ENCODE measurements around the gene LHX1. TPM values are rescaled to one million over a fixed set of nuclear protein-coding genes. Genes with fewer than 3 reads are reported as not detected.

The LHX1 gene
- total RNA-seq, 6 donors from 2014 or later: not detected

- Histone ChIP-seq H3K4me1 (no peaks in the 10 kb centered on the region), H3K27me3 (no peaks in the 10 kb centered on the region), H3K36me3 (no peaks in the 10 kb centered on the region), H3K27ac (no peak overlapping the region), H3K4me3 (no peak overlapping the region), H3K9me3 (no peaks in the 10 kb centered on the region)
- no peak for ATAC-seq (ENCODE audit: low FRiP score in 2 of 2)
- DNase-seq: peak in 1 of 2 donors; percentile 60
- 82 to 84% methylated on average over 5 to 7 of the region's 7 CpGs for WGBS, 2 donors
- TF ChIP-seq POLR2A (IDR thresholded peaks at IDR 0.05): no peak
- TF ChIP-seq POLR2AphosphoS5 (IDR thresholded peaks at IDR 0.05): no peak
- TF ChIP-seq CTCF (IDR thresholded peaks at IDR 0.05): no peak
- no peak for TF ChIP-seq EP300 (IDR thresholded peaks at IDR 0.05)
Observed at GRCh38 chr17:36900160-36900512, 37.1 kb upstream of the LHX1 start.

- 45 to 63% methylated on average over 2 to 14 of the region's 14 CpGs for WGBS, 2 donors
- Histone ChIP-seq H3K4me3 (no peak overlapping the region), H3K27ac (no peak overlapping the region), H3K9me3 (no peaks in the 10 kb centered on the region), H3K36me3 (no peaks in the 10 kb centered on the region), H3K4me1 (no peaks in the 10 kb centered on the region), H3K27me3 (no peaks in the 10 kb centered on the region)
- no peak for DNase-seq
- peak in 1 of 2 donors; percentile 42 for ATAC-seq (ENCODE audit: low FRiP score in 2 of 2)
- no peak for TF ChIP-seq EP300 (IDR thresholded peaks at IDR 0.05)
- no peak for TF ChIP-seq POLR2AphosphoS5 (IDR thresholded peaks at IDR 0.05)
- TF ChIP-seq CTCF (IDR thresholded peaks at IDR 0.05): no peak
- no peak for TF ChIP-seq POLR2A (IDR thresholded peaks at IDR 0.05)
Observed at GRCh38 chr17:36901506-36901905, 35.8 kb upstream of the LHX1 start.

GRCh38 chr17:36907407-36907806 lies 29.9 kb upstream of the LHX1 start:
- WGBS, 2 donors: 64 to 78% methylated on average over 10 of the region's 10 CpGs
- ATAC-seq (ENCODE audit: low FRiP score in 2 of 2): no peak
- H3K27ac ChIP-seq: no peak overlapping the region
- no peak for TF ChIP-seq CTCF (IDR thresholded peaks at IDR 0.05)
- no peak for TF ChIP-seq POLR2AphosphoS5 (IDR thresholded peaks at IDR 0.05)
- no peak for TF ChIP-seq POLR2A (IDR thresholded peaks at IDR 0.05)
- TF ChIP-seq EP300 (IDR thresholded peaks at IDR 0.05): no peak
- no peaks in the 10 kb centered on the region for H3K36me3 ChIP-seq
- H3K9me3 ChIP-seq: no peaks in the 10 kb centered on the region
- H3K4me1 ChIP-seq: no peaks in the 10 kb centered on the region
- no peaks in the 10 kb centered on the region for H3K27me3 ChIP-seq
- DNase-seq: no peak
- no peak overlapping the region for H3K4me3 ChIP-seq

GRCh38 chr17:36910513-36910912 lies 26.8 kb upstream of the LHX1 start:
- DNase-seq (no peak), ATAC-seq (ENCODE audit: low FRiP score in 2 of 2) (no peak)
- TF ChIP-seq POLR2AphosphoS5 (IDR thresholded peaks at IDR 0.05): no peak
- TF ChIP-seq EP300 (IDR thresholded peaks at IDR 0.05): no peak
- no peak for TF ChIP-seq CTCF (IDR thresholded peaks at IDR 0.05)
- TF ChIP-seq POLR2A (IDR thresholded peaks at IDR 0.05): no peak
- H3K9me3 ChIP-seq: no peaks in the 10 kb centered on the region
- no peak overlapping the region for H3K27ac ChIP-seq
- H3K36me3 ChIP-seq: no peaks in the 10 kb centered on the region
- H3K4me1 ChIP-seq: no peaks in the 10 kb centered on the region
- 75 to 88% methylated on average over 5 of the region's 5 CpGs for WGBS, 2 donors
- H3K27me3 ChIP-seq: no peaks in the 10 kb centered on the region
- H3K4me3 ChIP-seq: no peak overlapping the region

GRCh38 chr17:36911001-36911400 lies 26.3 kb upstream of the LHX1 start:
- TF ChIP-seq EP300 (IDR thresholded peaks at IDR 0.05) (no peak), CTCF (IDR thresholded peaks at IDR 0.05) (no peak), POLR2AphosphoS5 (IDR thresholded peaks at IDR 0.05) (no peak), POLR2A (IDR thresholded peaks at IDR 0.05) (no peak)
- DNase-seq (no peak), ATAC-seq (ENCODE audit: low FRiP score in 2 of 2) (no peak)
- Histone ChIP-seq H3K4me3 (no peak overlapping the region), H3K9me3 (no peaks in the 10 kb centered on the region), H3K27me3 (no peaks in the 10 kb centered on the region), H3K4me1 (no peaks in the 10 kb centered on the region), H3K36me3 (no peaks in the 10 kb centered on the region), H3K27ac (no peak overlapping the region)
- 51 to 57% methylated on average over 3 of the region's 3 CpGs for WGBS, 2 donors
